Measurements from ENCODE around the gene GDF10.

- TF ChIP-seq CTCF (IDR thresholded peaks at IDR 0.05) (no peak), EZH2 (IDR thresholded peaks at IDR 0.05; ENCODE audit: borderline replicate concordance, insufficient read depth, low read depth, low read length, poor library complexity, severe bottlenecking) (no peak)
Observed at GRCh38 chr10:47255033-47255813, 44.8 kb upstream of the GDF10 start.
